ENCODE results near the gene CGRRF1. TPM values are rescaled to one million over a fixed set of nuclear protein-coding genes. Genes with fewer than 3 reads are reported as not detected.

The CGRRF1 gene
- total and polyA plus RNA-seq, 2 donors = 17.0 to 28.3 TPM

DNA sequence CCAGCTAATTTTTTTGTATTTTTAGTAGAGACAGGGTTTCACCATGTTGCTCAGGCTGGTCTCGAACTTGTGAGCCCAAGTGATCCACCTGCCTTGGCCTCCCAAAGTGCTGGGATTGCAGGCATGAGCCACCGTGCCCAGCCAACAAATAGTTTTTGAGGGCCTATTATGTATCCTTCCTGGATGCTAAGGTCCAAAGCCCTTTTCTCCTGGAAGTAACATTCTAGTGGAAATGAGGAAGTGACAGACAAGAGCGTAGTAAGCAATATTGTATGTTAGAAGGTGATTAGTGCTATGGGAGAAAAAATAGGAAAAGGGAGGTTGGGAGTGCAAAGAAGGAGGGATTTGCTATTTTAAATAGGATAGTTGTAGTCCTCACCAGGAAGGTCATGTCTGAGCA, 9.0 kb upstream of the CGRRF1 start:
- Histone ChIP-seq H3K36me3 (ENCODE audit: insufficient read depth) (no peaks in the 10 kb centered on the region), H3K27ac (ENCODE audit: low read depth) (no peak overlapping the region), H3K4me3 (ENCODE audit: low read depth, low read length) (no peak overlapping the region), H3K4me1 (ENCODE audit: insufficient read depth) (no peaks in the 10 kb centered on the region)
- WGBS = 84% methylated on average over 3 of the region's 3 CpGs
- DNase-seq (ENCODE audit: extremely low spot score) = no peak

DNA sequence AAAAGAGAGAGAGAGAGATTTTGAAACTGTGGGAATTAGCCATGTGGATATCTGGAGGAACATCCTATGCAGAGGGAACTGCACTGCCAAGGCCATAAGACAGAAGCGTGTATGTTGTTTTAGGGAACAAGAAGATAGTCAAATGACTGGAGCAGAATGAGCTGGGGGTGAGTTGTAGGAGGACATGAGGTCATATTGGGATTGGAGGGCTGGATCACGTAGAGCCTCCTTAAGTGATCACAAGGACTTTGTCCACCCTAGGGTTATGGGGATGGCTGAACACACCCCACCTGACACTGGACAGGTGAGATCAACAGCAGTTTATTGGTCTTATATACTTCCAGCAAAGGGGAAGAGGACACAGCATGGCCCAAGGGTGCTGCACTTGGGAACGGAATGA, 8.2 kb upstream of the CGRRF1 start:
- WGBS = 89% methylated on average over 3 of the region's 3 CpGs

DNA sequence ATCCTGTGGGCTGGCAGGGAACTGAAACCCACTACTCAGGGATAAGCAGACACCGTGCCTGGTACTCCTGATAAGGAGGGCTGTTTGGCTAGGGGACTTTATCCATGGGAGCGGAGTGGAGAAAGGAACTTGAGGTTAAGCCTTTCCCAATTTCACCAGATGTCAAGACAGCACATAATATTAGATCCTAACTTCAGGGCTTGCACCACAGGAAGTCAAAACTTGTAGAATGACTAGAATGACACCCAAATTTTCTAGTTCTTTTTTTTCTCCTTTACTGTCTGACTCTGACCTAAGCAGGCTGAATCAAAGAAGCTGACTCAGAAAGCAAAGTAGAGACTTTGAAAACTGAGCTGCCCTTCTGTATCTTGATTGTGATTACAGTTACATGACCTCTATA, 7.1 kb upstream of the CGRRF1 start:
- WGBS = 25% methylated on average over 2 of the region's 2 CpGs
- no peak overlapping the region for H3K27ac ChIP-seq (ENCODE audit: low read depth)
- no peak for DNase-seq (ENCODE audit: extremely low spot score)
- H3K36me3 ChIP-seq (ENCODE audit: insufficient read depth) = no peaks in the 10 kb centered on the region
- no peak overlapping the region for H3K4me3 ChIP-seq (ENCODE audit: low read depth, low read length)
- no peaks in the 10 kb centered on the region for H3K4me1 ChIP-seq (ENCODE audit: insufficient read depth)

More for the DNA sequence above, 8.2 kb upstream of the CGRRF1 start:
- Histone ChIP-seq H3K27ac (ENCODE audit: low read depth) (no peak overlapping the region), H3K36me3 (ENCODE audit: insufficient read depth) (no peaks in the 10 kb centered on the region), H3K4me1 (ENCODE audit: insufficient read depth) (no peaks in the 10 kb centered on the region), H3K4me3 (ENCODE audit: low read depth, low read length) (no peak overlapping the region)
- DNase-seq (ENCODE audit: extremely low spot score) = no peak

DNA sequence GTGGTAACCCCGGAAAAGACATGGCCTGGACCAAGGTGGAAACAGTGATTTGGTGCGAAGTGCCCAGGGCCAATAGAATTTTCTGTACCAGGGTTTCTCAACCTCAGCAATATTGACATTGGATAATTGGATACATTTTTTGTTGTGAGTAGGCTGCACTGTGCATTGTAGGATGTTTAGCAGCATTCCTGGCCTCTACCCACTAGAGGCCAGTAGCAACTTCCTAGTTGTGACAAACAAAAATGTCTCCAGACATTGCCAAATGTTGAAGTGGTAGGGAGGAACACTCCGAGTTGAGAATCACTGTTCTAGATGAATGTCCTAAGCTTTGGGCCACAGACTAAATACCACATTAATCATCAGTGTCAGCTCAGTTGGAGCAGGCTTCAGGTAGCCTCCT, 6.2 kb upstream of the CGRRF1 start:
- H3K4me1 ChIP-seq (ENCODE audit: insufficient read depth) = no peaks in the 10 kb centered on the region
- no peaks in the 10 kb centered on the region for H3K36me3 ChIP-seq (ENCODE audit: insufficient read depth)
- WGBS = 75% methylated on average over 3 of the region's 3 CpGs
- DNase-seq (ENCODE audit: extremely low spot score) = no peak
- H3K27ac ChIP-seq (ENCODE audit: low read depth) = no peak overlapping the region
- H3K4me3 ChIP-seq (ENCODE audit: low read depth, low read length) = no peak overlapping the region

DNA sequence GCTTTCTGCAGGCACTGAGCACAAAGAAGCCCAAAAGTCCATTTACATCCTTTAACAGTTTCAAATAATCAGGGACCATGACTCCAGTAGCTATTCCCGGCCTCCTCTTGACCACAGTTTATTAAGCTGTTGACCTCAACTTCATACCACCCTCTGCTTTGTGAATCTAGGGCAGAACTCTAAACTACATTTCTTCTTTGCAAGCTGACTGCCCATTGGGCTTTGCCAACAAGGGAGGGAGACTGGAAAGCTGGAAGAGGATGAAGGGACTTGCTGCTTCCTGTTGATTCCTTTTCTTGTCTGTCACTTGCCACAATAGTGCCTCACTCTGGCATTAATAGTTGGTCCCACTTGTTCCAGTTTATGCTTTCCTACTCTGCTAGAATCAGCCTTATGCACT, 2.7 kb downstream of the CGRRF1 start:
- H3K27ac ChIP-seq (ENCODE audit: low read depth) = no peak overlapping the region
- WGBS = 73% methylated on average over 1 of the region's 1 CpG
- no peak for DNase-seq (ENCODE audit: extremely low spot score)
- H3K36me3 ChIP-seq (ENCODE audit: insufficient read depth) = no peaks in the 10 kb centered on the region
- peaks cover 1% of the 10 kb centered on the region for H3K4me1 ChIP-seq (ENCODE audit: insufficient read depth)
- H3K4me3 ChIP-seq (ENCODE audit: low read depth, low read length) = no peak overlapping the region

DNA sequence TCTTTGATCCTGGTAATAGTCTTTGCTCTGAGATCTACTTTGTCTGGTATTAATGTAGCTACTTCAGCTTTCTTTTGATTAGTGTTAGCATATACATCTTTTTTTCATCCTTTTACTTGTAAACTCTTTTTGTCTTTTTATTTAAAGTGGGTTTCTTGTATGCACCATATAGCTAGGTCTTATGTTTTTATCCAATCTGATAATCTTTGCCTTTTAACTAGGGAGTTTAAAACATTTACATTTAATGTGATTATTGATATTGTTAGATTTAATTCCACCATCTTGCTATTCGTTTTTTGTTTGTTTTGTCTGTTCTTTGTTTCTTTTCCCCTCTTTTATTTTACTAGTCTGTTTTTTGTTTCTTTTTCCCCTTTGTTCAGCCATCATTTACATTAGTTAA, 6.0 kb downstream of the CGRRF1 start:
- H3K27ac ChIP-seq (ENCODE audit: low read depth) = no peak overlapping the region
- DNase-seq (ENCODE audit: extremely low spot score) = no peak
- 88% methylated on average over 1 of the region's 1 CpG for WGBS

DNA sequence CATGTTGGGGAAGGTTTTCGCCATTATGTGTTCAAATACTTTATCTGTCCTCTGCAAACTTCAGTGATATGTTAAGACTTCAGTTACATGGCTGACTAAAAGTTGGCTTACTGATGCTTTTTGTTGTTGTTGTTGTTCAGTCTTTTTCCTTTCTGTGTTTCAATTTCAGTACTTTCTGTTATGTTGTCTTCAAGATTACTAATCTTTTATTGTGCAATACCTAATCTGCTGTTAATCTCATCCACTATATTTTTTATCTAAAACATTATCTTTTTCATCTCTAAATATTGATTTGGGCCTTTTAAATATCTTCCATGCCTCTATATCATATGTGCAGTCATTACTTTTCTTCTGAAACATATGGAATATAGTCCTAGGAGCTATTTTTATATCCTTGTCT, 7.0 kb downstream of the CGRRF1 start:
- DNase-seq (ENCODE audit: extremely low spot score) = no peak
- peaks cover 1% of the 10 kb centered on the region for H3K4me1 ChIP-seq (ENCODE audit: insufficient read depth)
- WGBS = 95% methylated on average over 1 of the region's 1 CpG
- H3K36me3 ChIP-seq (ENCODE audit: insufficient read depth) = no peaks in the 10 kb centered on the region
- no peak overlapping the region for H3K27ac ChIP-seq (ENCODE audit: low read depth)
- H3K4me3 ChIP-seq (ENCODE audit: low read depth, low read length) = no peak overlapping the region

More for the DNA sequence above, 6.0 kb downstream of the CGRRF1 start:
- Histone ChIP-seq H3K36me3 (ENCODE audit: insufficient read depth) (no peaks in the 10 kb centered on the region), H3K4me1 (ENCODE audit: insufficient read depth) (peaks cover 1% of the 10 kb centered on the region), H3K4me3 (ENCODE audit: low read depth, low read length) (no peak overlapping the region)

DNA sequence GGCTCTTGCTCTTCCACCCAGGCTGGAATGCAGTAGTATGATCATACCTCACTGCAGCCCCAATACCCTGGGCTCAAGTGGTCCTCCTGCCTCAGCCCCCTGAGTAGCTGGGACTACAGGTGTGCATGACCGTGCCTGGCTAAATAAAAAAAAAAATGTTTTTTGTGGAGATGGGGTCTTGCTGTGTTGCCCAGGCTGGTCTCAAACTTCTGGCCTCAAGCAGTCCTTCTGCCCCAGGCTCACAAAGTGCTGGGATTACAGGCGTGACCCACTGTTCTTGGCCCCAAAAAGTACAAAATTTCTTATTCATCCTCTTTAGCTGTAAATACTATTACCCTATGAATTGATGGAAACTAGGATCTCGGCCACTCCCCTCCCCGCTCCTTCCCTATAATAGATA, 14.7 kb downstream of the CGRRF1 start:
- H3K4me3 ChIP-seq (ENCODE audit: low read depth, low read length) = no peak overlapping the region
- no peak overlapping the region for H3K27ac ChIP-seq (ENCODE audit: low read depth)
- H3K36me3 ChIP-seq (ENCODE audit: insufficient read depth) = peaks cover 3% of the 10 kb centered on the region
- no peak for DNase-seq (ENCODE audit: extremely low spot score)
- no peaks in the 10 kb centered on the region for H3K4me1 ChIP-seq (ENCODE audit: insufficient read depth)
- 94% methylated on average over 4 of the region's 4 CpGs for WGBS

DNA sequence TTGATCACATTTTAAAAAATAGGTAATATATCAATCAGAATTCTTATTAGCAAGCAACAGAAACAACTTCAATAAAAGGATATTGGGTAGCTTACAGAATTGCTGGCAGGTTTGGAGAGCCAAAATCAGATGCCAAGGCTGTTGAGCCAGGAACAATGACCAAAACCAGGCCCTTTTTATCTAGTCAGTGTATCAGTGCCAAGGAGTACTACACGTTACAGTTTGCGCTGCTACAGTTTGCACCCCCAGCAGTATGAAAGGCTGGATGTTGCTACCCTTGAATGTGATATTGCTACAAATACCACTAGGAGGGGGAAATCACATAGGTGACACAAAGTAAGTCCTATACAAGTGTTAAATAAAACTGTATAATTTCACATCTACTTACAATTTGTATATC, 19.3 kb downstream of the CGRRF1 start:
- 66% methylated on average over 2 of the region's 2 CpGs for WGBS
- Histone ChIP-seq H3K36me3 (ENCODE audit: insufficient read depth) (peaks cover under 1% of the 10 kb centered on the region), H3K27ac (ENCODE audit: low read depth) (no peak overlapping the region), H3K4me1 (ENCODE audit: insufficient read depth) (no peaks in the 10 kb centered on the region), H3K4me3 (ENCODE audit: low read depth, low read length) (no peak overlapping the region)
- DNase-seq (ENCODE audit: extremely low spot score) = no peak

DNA sequence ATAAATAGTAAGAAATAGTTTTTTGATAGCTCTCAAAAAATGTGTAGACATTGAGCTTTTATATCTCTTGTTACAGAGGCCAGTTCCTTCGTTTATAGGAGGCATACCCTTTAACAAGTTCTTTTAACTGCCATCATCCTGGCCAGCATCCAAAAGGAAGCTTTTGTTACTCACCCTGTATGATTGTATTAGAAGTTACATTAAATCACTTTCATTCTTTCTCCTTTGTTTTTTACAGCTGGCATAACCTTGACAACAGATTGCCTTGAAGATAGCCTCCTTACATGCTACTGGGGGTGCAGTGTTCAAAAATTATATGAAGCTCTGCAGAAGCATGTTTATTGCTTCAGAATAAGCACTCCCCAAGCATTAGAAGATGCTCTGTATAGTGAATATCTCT, 20.1 kb downstream of the CGRRF1 start:
- Histone ChIP-seq H3K4me3 (ENCODE audit: low read depth, low read length) (no peak overlapping the region), H3K4me1 (ENCODE audit: insufficient read depth) (no peaks in the 10 kb centered on the region), H3K36me3 (ENCODE audit: insufficient read depth) (no peaks in the 10 kb centered on the region), H3K27ac (ENCODE audit: low read depth) (no peak overlapping the region)
- 29% methylated on average over 1 of the region's 1 CpG for WGBS
- DNase-seq (ENCODE audit: extremely low spot score) = no peak

DNA sequence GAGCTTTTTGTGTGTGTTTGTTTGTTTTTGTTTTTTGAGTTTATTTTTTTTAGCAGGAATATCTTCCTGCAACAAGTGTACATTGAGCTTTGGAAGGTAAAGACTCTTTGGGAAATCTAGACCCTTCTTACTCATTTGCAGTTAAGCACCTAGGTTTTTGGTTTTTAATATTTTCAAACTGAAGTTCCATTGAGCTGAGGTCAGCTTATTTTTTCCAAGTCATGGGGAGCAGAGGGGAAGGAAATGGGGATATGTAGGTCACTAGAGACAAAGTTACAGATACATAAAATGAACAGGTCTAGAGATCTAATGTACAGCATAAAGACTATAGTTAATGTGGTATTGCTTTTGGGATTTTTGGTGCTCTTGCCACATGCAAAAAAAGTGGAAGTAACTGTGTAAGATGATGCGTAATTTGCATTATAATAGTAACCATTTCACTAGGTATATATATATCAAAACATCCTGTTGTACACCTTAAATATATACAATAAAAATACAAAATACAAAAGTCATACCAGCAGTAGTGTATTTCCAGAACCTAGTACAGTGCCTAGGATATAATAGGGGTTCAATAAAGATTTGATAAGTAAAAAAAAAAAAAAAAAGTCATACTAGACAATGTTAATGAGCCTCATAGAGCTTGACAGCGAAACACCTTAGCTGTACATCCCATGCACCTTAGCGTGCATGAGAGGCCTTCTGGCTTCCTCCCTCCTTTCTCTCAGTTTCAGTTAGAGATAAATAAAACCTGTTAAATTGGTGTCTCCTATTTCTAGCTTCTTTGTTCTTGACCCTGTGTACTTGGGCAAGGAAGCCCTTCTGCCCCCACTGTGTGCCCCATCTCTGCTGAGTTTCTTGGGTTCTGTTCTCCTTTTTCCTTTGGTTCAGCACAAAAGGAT, 22.7 kb downstream of the CGRRF1 start:
- Histone ChIP-seq H3K36me3 (ENCODE audit: insufficient read depth) (no peaks in the 10 kb centered on the region), H3K4me3 (ENCODE audit: low read depth, low read length) (no peak overlapping the region)
- 97% methylated on average over 3 of the region's 3 CpGs for WGBS

DNA sequence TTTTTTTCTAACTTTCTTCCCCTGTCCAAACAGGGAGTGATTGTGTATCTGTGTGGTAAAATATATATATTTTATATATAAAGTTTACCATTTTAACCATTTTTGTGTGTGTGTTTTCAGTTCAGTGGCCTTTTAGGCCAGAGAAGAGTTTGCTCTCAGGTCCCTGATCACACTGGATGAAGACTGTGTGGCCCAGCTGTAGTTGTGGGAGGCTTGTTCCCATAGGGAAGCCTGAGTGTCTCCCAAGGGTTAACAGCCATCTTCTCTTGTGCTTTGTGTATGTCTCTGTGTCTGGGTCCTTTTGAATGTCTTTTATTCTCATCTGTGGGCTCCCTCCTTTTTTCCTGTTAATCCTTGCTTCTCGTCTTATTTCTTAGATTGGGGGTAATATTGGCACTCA, 23.4 kb downstream of the CGRRF1 start:
- H3K4me3 ChIP-seq (ENCODE audit: low read depth, low read length) = no peak overlapping the region
- no peak overlapping the region for H3K27ac ChIP-seq (ENCODE audit: low read depth)
- H3K4me1 ChIP-seq (ENCODE audit: insufficient read depth) = no peaks in the 10 kb centered on the region
- 83% methylated on average over 1 of the region's 1 CpG for WGBS
- no peak for DNase-seq (ENCODE audit: extremely low spot score)
- no peaks in the 10 kb centered on the region for H3K36me3 ChIP-seq (ENCODE audit: insufficient read depth)

More for the DNA sequence above, 22.7 kb downstream of the CGRRF1 start:
- no peaks in the 10 kb centered on the region for H3K4me1 ChIP-seq (ENCODE audit: insufficient read depth)
- no peak for DNase-seq (ENCODE audit: extremely low spot score)
- no peak overlapping the region for H3K27ac ChIP-seq (ENCODE audit: low read depth)

DNA sequence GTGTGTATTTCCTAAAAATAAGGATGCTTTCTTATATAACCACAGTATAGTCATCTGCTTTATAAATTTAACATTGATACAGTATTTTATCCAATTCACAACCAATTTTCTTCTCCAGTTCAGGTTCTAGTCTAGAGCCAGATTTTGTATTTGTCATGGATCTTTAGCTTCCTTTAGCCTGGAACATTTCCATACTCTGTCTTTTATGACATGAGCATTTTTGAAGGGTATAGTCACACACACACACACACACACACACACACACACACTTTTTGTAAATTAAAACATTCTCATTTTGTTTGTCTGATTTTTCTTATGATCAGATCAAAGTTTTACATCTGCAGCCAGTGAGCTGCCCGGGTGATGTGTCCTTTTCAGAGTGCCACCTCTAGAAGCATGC, 25.4 kb downstream of the CGRRF1 start:
- WGBS = 80% methylated on average over 1 of the region's 1 CpG
- Histone ChIP-seq H3K27ac (ENCODE audit: low read depth) (no peak overlapping the region), H3K4me1 (ENCODE audit: insufficient read depth) (no peaks in the 10 kb centered on the region), H3K36me3 (ENCODE audit: insufficient read depth) (no peaks in the 10 kb centered on the region), H3K4me3 (ENCODE audit: low read depth, low read length) (no peak overlapping the region)
- no peak for DNase-seq (ENCODE audit: extremely low spot score)

DNA sequence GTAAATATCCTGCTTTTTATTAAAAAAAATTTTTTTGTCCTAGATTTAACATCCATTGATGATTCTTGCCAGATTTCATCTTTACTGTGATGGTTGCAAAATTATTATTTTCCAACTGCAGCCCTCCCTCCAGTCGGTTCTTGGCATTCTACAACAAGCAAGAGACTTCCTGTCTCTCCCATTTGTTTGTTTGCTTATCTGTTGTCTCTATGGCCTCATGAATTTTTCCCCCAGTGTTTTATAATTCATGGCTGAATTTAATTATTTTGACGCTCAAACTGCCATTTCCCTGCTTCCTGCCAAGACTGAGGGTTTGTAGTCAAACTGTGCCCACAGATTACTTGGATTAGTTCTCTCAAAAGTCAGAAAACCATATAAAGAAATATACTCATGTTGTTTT, 25.9 kb downstream of the CGRRF1 start:
- H3K4me1 ChIP-seq (ENCODE audit: insufficient read depth) = no peaks in the 10 kb centered on the region
- no peak overlapping the region for H3K4me3 ChIP-seq (ENCODE audit: low read depth, low read length)
- no peak for DNase-seq (ENCODE audit: extremely low spot score)
- no peak overlapping the region for H3K27ac ChIP-seq (ENCODE audit: low read depth)
- H3K36me3 ChIP-seq (ENCODE audit: insufficient read depth) = no peaks in the 10 kb centered on the region
- 42% methylated on average over 2 of the region's 2 CpGs for WGBS
